ENCODE data around the gene RIBC2.
"Not testable (repeated sequence)": the region's sequence is repeated elsewhere in the genome, so short reads cannot be mapped to it uniquely, and the experiment has no call there.

RIBC2 gene

DNA sequence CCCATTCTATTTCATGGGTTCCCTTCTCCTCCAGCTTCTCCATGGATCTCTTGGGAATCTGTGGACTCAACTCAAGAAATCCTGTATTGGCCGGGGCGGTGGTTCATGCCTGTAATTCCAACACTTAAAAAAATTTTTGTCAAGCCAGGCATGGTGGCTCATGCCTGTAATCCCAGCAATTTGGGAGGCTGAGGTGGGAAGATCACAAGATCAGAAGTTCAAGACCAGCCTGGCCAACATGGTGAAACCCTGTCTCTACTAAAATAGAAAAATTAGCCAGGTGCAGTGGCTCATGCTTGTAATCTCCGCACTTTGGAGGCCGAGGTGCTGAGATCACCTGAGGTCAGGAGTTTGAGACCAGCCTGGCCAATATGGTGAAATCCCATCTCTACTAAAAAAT lies 34.1 kb downstream of the RIBC2 start:
- not testable (repeated sequence) for H3K27me3 ChIP-seq (replicated peaks; ENCODE audit: control insufficient read depth, insufficient read depth, low read length, poor library complexity, severe bottlenecking); H3K36me3 ChIP-seq (ENCODE audit: control insufficient read depth, insufficient read depth, low read length); H3K4me3 ChIP-seq (ENCODE audit: insufficient read depth, low read depth, low read length, poor library complexity, severe bottlenecking); H3K27ac ChIP-seq (ENCODE audit: insufficient read depth, low read length, poor library complexity, severe bottlenecking); H3K4me1 ChIP-seq (ENCODE audit: control insufficient read depth, insufficient read depth, low read length, poor library complexity, severe bottlenecking); DNase-seq; H3K9me3 ChIP-seq (ENCODE audit: control insufficient read depth, low read length)

DNA sequence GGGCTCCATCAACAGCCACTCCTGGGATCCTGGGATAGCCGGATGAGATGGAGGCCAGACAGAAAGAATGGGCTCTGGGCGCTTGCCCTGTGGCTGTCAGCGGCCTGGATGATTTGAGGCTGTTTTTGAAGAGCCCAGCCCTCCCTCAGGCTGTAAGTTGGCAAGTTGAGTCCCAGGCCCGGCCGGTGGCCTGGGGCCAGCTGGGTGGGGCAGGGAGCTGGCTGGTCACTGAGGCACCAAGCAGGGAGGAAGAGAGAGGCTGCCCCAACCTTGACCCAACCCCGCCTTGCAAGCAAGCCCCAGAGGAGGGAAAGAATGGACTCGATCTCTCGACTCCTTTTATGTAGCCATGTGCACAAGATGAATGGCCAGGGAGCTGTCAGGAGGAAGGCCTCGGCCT lies 34.9 kb downstream of the RIBC2 start:
- no peak for DNase-seq
- no peaks in the 10 kb centered on the region for H3K27me3 ChIP-seq (replicated peaks; ENCODE audit: control insufficient read depth, insufficient read depth, low read length, poor library complexity, severe bottlenecking)
- H3K4me3 ChIP-seq (ENCODE audit: insufficient read depth, low read depth, low read length, poor library complexity, severe bottlenecking): no peak overlapping the region
- H3K36me3 ChIP-seq (ENCODE audit: control insufficient read depth, insufficient read depth, low read length): no peaks in the 10 kb centered on the region
- no peak overlapping the region for H3K27ac ChIP-seq (ENCODE audit: insufficient read depth, low read length, poor library complexity, severe bottlenecking)
- H3K9me3 ChIP-seq (ENCODE audit: control insufficient read depth, low read length): no peaks in the 10 kb centered on the region
- H3K4me1 ChIP-seq (ENCODE audit: control insufficient read depth, insufficient read depth, low read length, poor library complexity, severe bottlenecking): no peaks in the 10 kb centered on the region

DNA sequence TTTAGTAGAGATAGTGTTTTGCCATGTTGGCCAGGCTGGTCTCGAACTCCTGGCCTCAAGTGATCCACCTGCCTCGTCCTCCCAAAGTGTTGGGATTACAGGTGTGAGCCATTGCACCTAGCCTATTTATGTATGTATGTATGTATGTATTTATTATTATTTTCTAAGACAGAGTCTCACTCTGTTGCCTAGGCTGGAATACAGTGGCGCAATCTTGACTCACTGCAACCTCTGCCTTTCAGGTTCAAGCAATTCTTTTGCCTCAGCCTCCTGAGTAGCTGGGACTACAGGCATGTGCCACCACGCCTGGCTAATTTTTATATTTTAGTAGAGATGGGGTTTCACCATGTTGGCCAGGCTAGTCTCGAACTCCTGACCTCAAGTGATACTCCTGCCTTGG lies 35.9 kb downstream of the RIBC2 start:
- not testable (repeated sequence) for H3K4me3 ChIP-seq (ENCODE audit: insufficient read depth, low read depth, low read length, poor library complexity, severe bottlenecking); H3K27ac ChIP-seq (ENCODE audit: insufficient read depth, low read length, poor library complexity, severe bottlenecking); H3K36me3 ChIP-seq (ENCODE audit: control insufficient read depth, insufficient read depth, low read length); H3K27me3 ChIP-seq (replicated peaks; ENCODE audit: control insufficient read depth, insufficient read depth, low read length, poor library complexity, severe bottlenecking); H3K4me1 ChIP-seq (ENCODE audit: control insufficient read depth, insufficient read depth, low read length, poor library complexity, severe bottlenecking); DNase-seq; H3K9me3 ChIP-seq (ENCODE audit: control insufficient read depth, low read length)

DNA sequence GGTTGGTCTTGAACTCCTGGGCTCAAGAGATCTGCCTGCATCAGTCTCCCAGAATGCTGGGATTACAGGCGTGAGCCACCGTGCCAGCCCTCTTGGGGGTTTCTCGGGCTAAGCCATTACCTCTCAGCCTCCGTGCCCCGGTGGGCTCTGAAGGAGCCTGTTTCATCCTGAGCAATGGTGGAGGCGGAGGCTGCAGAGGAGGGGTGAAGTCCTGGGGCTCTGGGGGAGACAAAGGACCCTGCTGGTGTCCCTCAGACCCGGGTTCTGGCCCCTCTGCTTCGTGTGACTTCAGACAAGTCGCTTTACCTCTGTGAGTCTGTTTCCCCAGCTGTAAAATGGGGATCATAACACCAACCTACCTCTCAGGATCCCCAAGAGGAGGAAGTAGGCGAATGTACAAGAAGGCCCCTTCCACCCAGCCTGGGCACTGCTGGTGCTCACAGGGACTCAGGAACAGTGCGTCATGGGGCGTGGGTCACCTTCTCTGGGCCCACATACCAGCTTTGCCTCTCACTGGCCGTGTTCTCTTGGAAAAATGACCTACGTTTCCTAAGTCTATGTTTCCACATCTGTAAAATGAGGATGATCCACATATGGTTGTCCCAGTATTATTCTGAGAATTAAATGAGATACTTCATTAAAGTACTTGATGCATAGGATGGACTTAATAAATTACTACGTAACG lies 36.8 kb downstream of the RIBC2 start:
- no peak overlapping the region for H3K27ac ChIP-seq (ENCODE audit: insufficient read depth, low read length, poor library complexity, severe bottlenecking)
- no peaks in the 10 kb centered on the region for H3K4me1 ChIP-seq (ENCODE audit: control insufficient read depth, insufficient read depth, low read length, poor library complexity, severe bottlenecking)
- no peaks in the 10 kb centered on the region for H3K27me3 ChIP-seq (replicated peaks; ENCODE audit: control insufficient read depth, insufficient read depth, low read length, poor library complexity, severe bottlenecking)
- DNase-seq: no peak
- no peak overlapping the region for H3K4me3 ChIP-seq (ENCODE audit: insufficient read depth, low read depth, low read length, poor library complexity, severe bottlenecking)
- H3K9me3 ChIP-seq (ENCODE audit: control insufficient read depth, low read length): no peaks in the 10 kb centered on the region
- H3K36me3 ChIP-seq (ENCODE audit: control insufficient read depth, insufficient read depth, low read length): no peaks in the 10 kb centered on the region

DNA sequence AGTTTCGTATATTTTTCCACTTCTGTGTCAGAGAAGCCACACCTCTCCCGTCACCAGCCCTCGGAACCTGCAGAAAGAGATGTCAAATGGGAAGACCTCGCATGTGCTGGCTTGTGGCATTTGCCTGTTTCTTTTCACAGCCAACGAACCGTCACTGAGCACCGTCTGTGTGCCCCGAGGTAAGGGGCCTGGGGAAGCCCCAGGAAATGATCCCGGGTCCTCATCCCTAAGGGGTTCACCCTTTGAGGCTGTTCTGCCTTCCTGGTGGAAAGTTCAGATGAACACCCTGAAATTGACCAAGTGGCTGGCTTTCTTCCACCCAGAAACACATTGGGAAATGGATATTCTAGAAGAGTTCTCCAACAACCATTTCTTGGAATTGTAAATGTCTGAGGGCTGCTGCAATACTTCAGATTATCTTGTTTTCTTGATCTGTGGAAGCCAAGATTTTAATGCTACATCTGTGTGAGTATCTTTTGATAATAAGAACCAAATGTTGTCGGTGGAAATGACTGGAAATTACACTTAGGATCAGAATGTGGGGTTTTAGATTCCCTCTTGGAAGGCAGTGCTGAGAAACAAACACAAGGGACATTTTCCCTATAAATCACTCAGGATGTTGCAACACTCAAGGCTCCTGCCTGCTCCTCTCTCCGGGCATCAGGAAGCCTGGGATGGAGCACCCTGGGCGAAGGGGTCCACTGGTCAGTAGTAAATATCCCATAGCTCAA lies 37.6 kb downstream of the RIBC2 start:
- no peak for DNase-seq
- no peaks in the 10 kb centered on the region for H3K9me3 ChIP-seq (ENCODE audit: control insufficient read depth, low read length)
- no peaks in the 10 kb centered on the region for H3K27me3 ChIP-seq (replicated peaks; ENCODE audit: control insufficient read depth, insufficient read depth, low read length, poor library complexity, severe bottlenecking)
- no peak overlapping the region for H3K27ac ChIP-seq (ENCODE audit: insufficient read depth, low read length, poor library complexity, severe bottlenecking)
- H3K4me1 ChIP-seq (ENCODE audit: control insufficient read depth, insufficient read depth, low read length, poor library complexity, severe bottlenecking): no peaks in the 10 kb centered on the region
- no peaks in the 10 kb centered on the region for H3K36me3 ChIP-seq (ENCODE audit: control insufficient read depth, insufficient read depth, low read length)
- no peak overlapping the region for H3K4me3 ChIP-seq (ENCODE audit: insufficient read depth, low read depth, low read length, poor library complexity, severe bottlenecking)

DNA sequence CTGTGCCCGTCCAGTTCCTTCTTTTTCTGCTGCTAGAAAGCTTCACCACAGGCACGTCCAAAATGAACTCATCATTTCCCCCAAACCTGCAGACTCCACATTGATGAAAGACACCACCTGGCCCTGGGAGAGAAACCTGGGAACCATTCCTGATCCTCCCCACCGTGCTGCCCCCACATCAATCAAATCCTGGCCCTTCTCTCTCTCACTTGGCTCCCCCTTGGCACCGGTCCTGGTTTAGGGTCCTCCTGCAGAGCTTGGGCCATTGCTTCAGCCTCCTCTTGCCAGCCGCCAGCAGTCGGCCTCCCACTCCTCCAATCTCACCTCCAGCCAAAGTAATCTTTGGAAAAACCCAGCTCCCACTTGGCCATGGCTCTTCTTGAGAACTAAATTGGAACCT lies 38.5 kb downstream of the RIBC2 start:
- no peaks in the 10 kb centered on the region for H3K4me1 ChIP-seq (ENCODE audit: control insufficient read depth, insufficient read depth, low read length, poor library complexity, severe bottlenecking)
- no peak overlapping the region for H3K27ac ChIP-seq (ENCODE audit: insufficient read depth, low read length, poor library complexity, severe bottlenecking)
- no peak overlapping the region for H3K4me3 ChIP-seq (ENCODE audit: insufficient read depth, low read depth, low read length, poor library complexity, severe bottlenecking)
- H3K36me3 ChIP-seq (ENCODE audit: control insufficient read depth, insufficient read depth, low read length): no peaks in the 10 kb centered on the region
- no peaks in the 10 kb centered on the region for H3K9me3 ChIP-seq (ENCODE audit: control insufficient read depth, low read length)
- DNase-seq: no peak
- no peaks in the 10 kb centered on the region for H3K27me3 ChIP-seq (replicated peaks; ENCODE audit: control insufficient read depth, insufficient read depth, low read length, poor library complexity, severe bottlenecking)

DNA sequence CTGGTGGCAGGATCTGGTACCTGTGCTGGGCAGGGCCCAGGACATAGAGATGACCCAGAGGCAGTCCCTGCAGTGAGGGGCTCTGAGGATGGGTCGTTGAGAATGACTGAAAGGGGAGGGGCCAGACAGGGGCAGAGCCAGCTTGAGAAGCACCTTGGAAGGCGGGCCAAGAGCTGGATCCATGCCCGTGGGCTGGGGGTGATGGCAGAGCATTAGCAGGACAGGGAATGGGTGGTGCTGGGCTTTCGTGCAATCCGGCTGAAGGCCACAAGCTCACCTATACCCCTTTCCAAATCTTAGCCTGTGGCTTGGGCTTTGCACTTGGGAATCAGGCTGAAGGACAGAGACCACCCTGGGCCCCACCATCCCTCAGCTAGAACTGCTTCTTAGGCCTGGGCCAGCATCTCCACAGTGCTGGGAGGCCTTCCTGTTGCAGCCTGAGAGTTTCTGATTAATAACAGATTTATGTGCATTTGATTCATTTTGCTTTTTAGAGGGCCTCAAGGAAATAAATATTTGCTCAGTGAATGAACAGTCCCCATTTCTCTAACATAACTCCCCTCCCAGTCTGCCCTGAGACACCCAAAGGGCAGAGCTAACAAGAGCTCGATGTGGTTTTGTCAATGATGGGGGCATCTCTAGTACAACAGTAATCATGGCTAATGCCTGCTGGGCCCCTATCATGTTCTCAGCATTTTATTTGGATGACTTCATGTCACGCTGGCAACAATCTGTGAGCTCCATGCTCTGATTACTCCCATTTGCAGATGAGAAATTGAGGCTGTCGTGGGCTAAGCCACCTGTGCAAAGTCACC lies 39.3 kb downstream of the RIBC2 start:
- H3K27me3 ChIP-seq (replicated peaks; ENCODE audit: control insufficient read depth, insufficient read depth, low read length, poor library complexity, severe bottlenecking): no peaks in the 10 kb centered on the region
- no peak overlapping the region for H3K4me3 ChIP-seq (ENCODE audit: insufficient read depth, low read depth, low read length, poor library complexity, severe bottlenecking)
- H3K4me1 ChIP-seq (ENCODE audit: control insufficient read depth, insufficient read depth, low read length, poor library complexity, severe bottlenecking): no peaks in the 10 kb centered on the region
- no peak overlapping the region for H3K27ac ChIP-seq (ENCODE audit: insufficient read depth, low read length, poor library complexity, severe bottlenecking)
- DNase-seq: no peak
- H3K9me3 ChIP-seq (ENCODE audit: control insufficient read depth, low read length): no peaks in the 10 kb centered on the region
- H3K36me3 ChIP-seq (ENCODE audit: control insufficient read depth, insufficient read depth, low read length): no peaks in the 10 kb centered on the region

DNA sequence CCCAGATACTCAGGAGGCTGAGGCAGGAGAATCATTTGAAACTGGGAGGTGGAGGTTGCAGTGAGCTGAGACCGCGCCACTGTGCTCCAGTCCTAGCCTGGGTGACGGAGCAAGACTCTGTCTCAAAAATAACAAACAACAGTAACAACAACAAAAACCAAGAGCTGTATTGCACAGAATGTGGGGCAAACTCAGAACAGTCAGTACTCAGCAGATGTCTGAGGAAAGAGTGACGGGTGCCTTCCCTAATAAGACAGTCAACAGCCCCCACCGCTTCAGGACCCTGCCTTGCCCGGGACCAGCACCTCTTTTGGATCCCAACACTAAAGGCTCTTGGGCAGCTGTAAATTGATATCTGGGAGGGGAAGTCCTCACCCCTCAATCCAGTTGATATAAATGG lies 40.3 kb downstream of the RIBC2 start:
- Histone ChIP-seq H3K4me1 (ENCODE audit: control insufficient read depth, insufficient read depth, low read length, poor library complexity, severe bottlenecking) (no peaks in the 10 kb centered on the region), H3K27me3 (replicated peaks; ENCODE audit: control insufficient read depth, insufficient read depth, low read length, poor library complexity, severe bottlenecking) (no peaks in the 10 kb centered on the region), H3K4me3 (ENCODE audit: insufficient read depth, low read depth, low read length, poor library complexity, severe bottlenecking) (no peak overlapping the region), H3K27ac (ENCODE audit: insufficient read depth, low read length, poor library complexity, severe bottlenecking) (no peak overlapping the region), H3K9me3 (ENCODE audit: control insufficient read depth, low read length) (no peaks in the 10 kb centered on the region), H3K36me3 (ENCODE audit: control insufficient read depth, insufficient read depth, low read length) (no peaks in the 10 kb centered on the region)
- DNase-seq: no peak

DNA sequence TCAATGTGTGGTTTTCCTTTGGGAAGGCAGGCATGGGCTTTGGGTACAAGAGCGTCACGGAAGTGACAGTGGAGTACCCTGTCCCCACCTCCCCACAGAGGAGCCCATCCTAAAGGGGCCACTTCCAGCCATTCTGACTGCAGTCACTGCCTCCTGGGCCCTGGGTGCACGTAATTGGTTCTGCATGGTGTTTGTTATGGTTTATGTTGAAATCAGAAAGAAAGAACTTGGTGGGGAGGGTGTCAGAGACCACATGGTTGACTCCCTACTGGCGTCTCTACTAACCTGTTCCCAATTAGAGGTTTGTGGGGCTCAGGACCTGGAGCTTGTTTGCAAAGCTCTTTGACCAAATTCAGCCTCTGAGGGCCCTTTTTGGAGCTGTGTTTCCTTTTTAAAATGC lies 40.8 kb downstream of the RIBC2 start:
- Histone ChIP-seq H3K4me1 (ENCODE audit: control insufficient read depth, insufficient read depth, low read length, poor library complexity, severe bottlenecking) (no peaks in the 10 kb centered on the region), H3K27ac (ENCODE audit: insufficient read depth, low read length, poor library complexity, severe bottlenecking) (no peak overlapping the region), H3K9me3 (ENCODE audit: control insufficient read depth, low read length) (no peaks in the 10 kb centered on the region), H3K4me3 (ENCODE audit: insufficient read depth, low read depth, low read length, poor library complexity, severe bottlenecking) (no peak overlapping the region), H3K27me3 (replicated peaks; ENCODE audit: control insufficient read depth, insufficient read depth, low read length, poor library complexity, severe bottlenecking) (no peaks in the 10 kb centered on the region), H3K36me3 (ENCODE audit: control insufficient read depth, insufficient read depth, low read length) (no peaks in the 10 kb centered on the region)
- DNase-seq: no peak

DNA sequence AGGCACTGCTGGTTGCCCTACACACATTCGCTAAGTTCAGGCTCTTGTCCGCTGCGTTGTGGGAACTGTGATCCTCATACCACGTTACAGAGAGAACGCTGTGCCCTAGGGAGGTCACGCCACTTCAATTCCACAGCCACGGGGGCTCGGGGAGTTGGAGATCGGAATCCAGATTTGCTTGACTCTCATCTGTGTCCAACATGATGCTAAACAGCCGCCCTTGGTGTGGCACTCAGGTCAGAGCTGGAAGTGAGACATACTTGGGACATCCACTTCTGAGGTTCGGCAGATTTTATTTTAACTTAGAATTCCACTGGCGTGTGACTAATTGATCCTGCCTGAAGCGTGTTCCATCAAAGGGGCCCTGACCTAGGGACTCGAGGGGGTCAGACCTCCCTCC lies 41.7 kb downstream of the RIBC2 start:
- no peaks in the 10 kb centered on the region for H3K4me1 ChIP-seq (ENCODE audit: control insufficient read depth, insufficient read depth, low read length, poor library complexity, severe bottlenecking)
- no peak overlapping the region for H3K27ac ChIP-seq (ENCODE audit: insufficient read depth, low read length, poor library complexity, severe bottlenecking)
- H3K4me3 ChIP-seq (ENCODE audit: insufficient read depth, low read depth, low read length, poor library complexity, severe bottlenecking): no peak overlapping the region
- no peak for DNase-seq
- no peaks in the 10 kb centered on the region for H3K27me3 ChIP-seq (replicated peaks; ENCODE audit: control insufficient read depth, insufficient read depth, low read length, poor library complexity, severe bottlenecking)
- no peaks in the 10 kb centered on the region for H3K9me3 ChIP-seq (ENCODE audit: control insufficient read depth, low read length)
- H3K36me3 ChIP-seq (ENCODE audit: control insufficient read depth, insufficient read depth, low read length): no peaks in the 10 kb centered on the region
